Sigmoid colon (tissue), 4 donors: ENCODE results near the gene CDK2.

Experiments used
- EP300 ChIP-seq, 4 donors: sonication (generic); formaldehyde crosslinking; IDR thresholded peaks; one replicate each; pipeline ENCODE4 v1.6.1; 2017; ENCODE audit warnings: antibody characterized with exemption in 4 of 4
- POLR2A ChIP-seq, 2 donors: fragments of 450-650 bp; IDR thresholded peaks; one replicate each; pipeline ENCODE4 v1.6.1; 2016; ENCODE audit warnings: antibody characterized with exemption in 2 of 2, mild to moderate bottlenecking in 2 of 2, moderate library complexity in 2 of 2
- POLR2AphosphoS5 ChIP-seq, 4 donors: sonication (generic); formaldehyde crosslinking; IDR thresholded peaks; one replicate each; pipeline ENCODE4 v1.6.1; 2017; ENCODE audit warnings: antibody characterized with exemption in 4 of 4
- TF ChIP-seq, protein P1 (sequence below), 4 experiments: fragments of 450-650 bp in 3 of 4; fragments of 200-600 bp in 1 of 4; IDR thresholded peaks; one replicate each; pipeline ENCODE4 v1.5.1; 2016 to 2019; ENCODE audit warnings: antibody characterized with exemption in 4 of 4, mild to moderate bottlenecking in 3 of 4, moderate library complexity in 2 of 4

- TF ChIP-seq, protein P1, sequence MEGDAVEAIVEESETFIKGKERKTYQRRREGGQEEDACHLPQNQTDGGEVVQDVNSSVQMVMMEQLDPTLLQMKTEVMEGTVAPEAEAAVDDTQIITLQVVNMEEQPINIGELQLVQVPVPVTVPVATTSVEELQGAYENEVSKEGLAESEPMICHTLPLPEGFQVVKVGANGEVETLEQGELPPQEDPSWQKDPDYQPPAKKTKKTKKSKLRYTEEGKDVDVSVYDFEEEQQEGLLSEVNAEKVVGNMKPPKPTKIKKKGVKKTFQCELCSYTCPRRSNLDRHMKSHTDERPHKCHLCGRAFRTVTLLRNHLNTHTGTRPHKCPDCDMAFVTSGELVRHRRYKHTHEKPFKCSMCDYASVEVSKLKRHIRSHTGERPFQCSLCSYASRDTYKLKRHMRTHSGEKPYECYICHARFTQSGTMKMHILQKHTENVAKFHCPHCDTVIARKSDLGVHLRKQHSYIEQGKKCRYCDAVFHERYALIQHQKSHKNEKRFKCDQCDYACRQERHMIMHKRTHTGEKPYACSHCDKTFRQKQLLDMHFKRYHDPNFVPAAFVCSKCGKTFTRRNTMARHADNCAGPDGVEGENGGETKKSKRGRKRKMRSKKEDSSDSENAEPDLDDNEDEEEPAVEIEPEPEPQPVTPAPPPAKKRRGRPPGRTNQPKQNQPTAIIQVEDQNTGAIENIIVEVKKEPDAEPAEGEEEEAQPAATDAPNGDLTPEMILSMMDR (IDR thresholded peaks at IDR 0.05): no peak
- TF ChIP-seq POLR2A (IDR thresholded peaks at IDR 0.05) (no peak), POLR2AphosphoS5 (IDR thresholded peaks at IDR 0.05) (no peak), EP300 (IDR thresholded peaks at IDR 0.05) (no peak)
Observed at GRCh38 chr12:55929306-55929791, 37.3 kb upstream of the CDK2 start.
